ENCODE results near the gene COA1.

DNA sequence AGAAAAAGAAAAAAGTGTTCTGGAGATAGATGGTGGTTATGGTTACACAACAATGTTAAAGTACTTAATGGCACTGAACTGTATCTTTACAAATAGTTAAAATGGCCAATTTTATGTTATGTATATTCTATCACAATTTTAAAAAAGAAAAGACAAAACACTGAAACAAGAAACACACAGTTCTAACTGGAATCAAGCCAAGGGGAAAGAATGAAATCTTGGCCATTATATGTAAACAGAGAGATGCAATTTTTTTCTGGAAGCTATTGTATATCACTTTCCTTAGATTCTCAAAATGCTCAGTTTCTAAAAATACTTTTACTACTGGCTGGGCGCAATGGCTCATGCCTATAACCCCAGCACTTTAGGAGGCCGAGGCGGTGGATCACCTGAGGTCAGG, 4.1 kb downstream of the COA1 start:
- no peak for TF ChIP-seq CTCF (IDR thresholded peaks at IDR 0.05)
- TF ChIP-seq POLR2A (IDR thresholded peaks at IDR 0.05) = no peak

All from testis (tissue), 2 donors.